NCI-H2196 (cell line): Measurements from ENCODE around the gene SUFU.
"Not testable (repeated sequence)": the region's sequence is repeated elsewhere in the genome, so short reads cannot be mapped to it uniquely, and the experiment has no call there.

Source experiments
- DNase-seq: peaks from one replicate; lab custom pipeline; 2025; ENCODE audit not compliant: unreplicated experiment; lab: John Stamatoyannopoulos, UW

SUFU gene

DNA sequence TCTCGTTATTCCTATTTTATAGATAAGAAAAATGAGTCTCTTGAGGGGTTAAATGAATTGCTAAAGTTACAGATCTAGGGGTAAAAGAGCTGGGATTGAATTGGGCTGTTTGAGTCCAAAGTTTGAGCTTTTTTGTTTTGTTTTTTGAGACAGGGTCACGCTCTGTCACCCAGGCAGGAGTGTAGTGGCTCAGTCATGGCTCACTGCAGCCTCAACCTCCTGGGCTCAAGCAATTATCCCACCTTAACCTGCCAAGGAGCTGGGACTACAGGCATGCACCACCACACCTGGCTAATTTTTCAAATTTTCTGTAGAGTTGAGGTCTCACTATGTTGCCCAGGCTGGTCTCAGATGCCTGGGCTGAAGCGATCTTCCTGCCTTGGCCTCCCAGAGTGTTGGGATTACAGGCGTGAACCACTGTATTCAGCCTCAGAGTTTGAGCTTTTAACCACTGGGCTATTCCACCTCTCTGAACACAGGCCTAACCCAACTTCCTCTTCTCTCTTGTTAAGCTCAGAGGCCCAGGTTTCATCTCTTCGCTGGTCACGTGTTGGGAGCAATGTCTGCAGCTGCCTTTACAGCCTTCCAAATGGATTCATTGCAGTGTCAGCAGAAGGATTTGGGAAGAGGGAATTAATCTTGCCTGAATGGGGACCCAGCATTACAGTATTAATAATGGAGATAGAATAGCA, 8.0 kb downstream of the SUFU start:
- no peak for DNase-seq

DNA sequence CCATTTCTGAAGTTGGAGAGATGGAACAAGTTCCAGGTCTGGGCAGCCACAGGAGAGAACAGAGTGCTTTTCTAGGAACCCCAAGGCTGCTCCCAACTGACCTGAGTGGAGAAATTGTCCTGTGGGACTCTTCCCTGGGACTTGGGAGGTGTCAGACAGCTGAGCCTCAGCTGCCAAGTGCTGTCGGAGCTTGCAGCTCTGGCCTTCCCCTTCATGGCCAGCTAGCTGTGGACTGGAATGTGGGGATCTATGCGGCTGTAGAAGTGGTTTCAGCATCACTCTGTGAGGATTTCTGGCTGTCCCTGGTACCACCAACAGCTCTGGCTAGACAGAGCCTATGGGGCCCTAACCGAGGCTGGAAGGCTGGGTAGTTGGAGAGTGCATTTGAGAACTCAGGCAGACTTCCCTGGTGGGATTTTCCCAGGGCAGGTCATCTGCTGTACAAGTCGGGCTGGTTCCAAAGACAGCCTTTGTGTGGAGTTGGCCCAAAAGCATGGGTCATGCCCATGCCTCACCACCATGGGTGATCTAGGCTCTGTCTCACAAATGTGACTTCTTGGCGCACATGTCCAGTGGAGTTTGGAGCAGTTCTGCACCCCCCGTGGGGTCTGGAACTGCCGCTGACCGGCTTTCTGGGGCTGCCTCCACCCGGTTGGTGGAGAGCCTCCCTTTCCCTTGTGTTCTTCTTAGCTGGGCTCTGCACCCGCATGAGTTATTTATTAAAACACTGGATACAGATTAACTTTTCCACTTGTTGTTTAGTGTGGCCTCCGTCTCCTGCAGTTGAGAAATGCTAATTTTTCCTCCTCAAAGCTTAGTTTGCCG, 10.9 kb downstream of the SUFU start:
- DNase-seq: no peak

GRCh38 chr10:102515724-102516123, 12.0 kb downstream of the SUFU start:
- no peak for DNase-seq

GRCh38 chr10:102517553-102517952, 13.8 kb downstream of the SUFU start:
- DNase-seq: no peak

GRCh38 chr10:102519246-102519825, 15.6 kb downstream of the SUFU start:
- DNase-seq: no peak

DNA sequence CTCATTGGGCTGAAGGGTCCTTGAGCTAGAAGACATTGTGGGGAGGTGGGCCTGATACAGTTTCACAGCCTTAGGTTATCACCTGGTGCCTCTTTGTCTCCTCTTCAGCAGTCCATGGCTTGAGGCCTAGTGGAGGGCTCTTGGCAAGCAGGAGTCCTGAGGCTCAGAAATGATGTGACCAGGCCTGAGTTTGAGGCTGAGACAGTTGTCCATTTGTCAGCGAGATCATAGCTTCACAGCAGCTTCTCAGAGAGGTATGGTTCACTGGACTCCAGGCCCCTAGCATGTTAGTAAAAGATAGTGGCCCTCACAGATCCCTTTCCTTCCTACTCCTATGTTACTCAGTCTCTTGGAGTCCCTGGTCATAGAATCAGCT, 19.1 kb downstream of the SUFU start:
- DNase-seq: no peak

GRCh38 chr10:102523250-102524029, 19.7 kb downstream of the SUFU start:
- DNase-seq: no peak

GRCh38 chr10:102524746-102525145, 21.0 kb downstream of the SUFU start:
- no peak for DNase-seq

DNA sequence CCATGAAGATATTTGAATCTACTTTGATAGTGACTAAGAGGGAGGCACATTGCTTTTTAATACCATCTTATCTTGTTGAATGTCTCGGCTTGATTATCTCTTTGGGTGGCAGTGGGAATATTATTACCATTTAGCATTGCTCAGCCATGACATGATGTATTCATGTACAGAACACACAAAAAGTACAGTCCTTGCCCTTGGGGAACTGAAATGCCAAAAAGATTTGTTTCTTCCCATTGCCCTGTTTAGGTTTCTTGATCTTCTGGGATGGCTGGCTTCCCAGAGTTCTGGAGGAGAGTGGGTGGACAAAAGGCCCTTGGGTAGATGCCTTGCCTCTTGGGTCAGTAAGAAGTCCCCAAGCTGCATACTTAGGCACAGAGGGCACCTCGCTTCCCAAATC, 23.8 kb downstream of the SUFU start:
- DNase-seq: no peak

- no peak for DNase-seq
Measured at GRCh38 chr10:102534333-102534732, 30.6 kb downstream of the SUFU start.

DNA sequence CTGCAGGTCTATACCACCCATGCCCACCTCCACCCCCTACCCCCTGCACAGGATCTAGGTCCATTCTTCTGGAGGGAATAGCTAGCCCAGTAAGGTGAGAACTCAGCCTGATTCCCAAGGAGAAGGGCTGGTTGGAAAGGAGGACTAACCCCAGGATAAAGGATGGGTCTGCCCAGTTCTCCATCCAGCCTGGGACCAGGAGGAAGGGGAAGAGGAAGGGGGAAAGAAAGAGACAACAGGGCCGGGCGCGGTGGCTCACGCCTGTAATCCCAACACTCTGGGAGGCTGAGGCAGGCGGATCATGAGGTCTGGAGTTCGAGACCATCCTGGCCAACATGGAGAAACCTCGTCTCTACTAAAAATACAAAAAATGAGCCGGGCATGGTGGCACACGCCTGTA, 31.2 kb downstream of the SUFU start:
- not testable (repeated sequence) for DNase-seq

DNA sequence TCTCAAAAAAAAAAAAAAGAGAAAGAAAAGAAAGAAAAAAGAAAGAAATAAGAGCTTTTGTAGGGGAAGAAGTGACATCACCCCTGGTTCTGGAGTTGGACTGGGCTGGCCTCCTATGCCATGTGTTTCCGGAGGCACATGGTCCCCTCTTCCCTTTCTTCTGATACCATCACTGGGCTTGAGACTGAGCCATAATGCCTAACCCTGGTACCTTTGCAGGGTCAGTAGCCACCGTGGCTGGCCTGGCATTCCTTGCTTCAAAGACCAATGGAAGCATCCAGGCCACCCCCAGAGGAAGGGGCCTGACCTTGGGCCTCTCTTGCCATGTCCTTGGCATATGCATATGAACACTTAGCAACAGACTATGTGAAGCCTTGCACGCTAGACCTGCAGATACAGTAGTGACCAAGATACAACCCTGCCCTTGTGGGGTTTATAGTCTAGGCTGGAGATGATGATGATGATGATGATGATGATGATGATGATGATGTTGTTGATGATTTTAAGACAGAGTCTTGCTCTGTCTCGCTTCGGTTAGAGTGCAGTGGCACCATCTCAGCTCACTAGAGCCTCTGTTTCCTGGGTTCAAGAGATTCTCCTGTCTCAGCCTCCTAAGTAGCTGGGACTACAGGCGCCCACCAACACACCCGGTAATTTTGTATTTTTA, 31.8 kb downstream of the SUFU start:
- DNase-seq: no peak

GRCh38 chr10:102537367-102537766, 33.6 kb downstream of the SUFU start:
- DNase-seq: no peak

DNA sequence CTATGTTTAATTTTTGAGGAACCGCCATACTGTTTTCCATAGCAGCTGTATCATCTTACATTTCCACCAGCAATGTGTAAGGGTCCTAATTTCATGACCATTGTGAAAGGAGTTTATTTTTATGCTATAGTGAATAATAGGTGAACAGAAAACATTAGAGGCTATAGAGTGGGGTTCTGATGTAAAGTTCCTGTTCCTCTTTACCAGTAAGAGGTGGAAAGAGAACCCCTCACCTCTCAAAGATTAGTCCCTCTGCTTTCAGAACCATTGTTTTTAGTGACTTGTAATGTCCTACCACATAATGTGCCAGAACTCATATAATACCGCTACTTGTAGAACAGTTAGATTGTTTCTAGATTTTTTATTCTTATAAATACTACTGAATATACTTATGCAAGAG, 34.2 kb downstream of the SUFU start:
- no peak for DNase-seq

DNA sequence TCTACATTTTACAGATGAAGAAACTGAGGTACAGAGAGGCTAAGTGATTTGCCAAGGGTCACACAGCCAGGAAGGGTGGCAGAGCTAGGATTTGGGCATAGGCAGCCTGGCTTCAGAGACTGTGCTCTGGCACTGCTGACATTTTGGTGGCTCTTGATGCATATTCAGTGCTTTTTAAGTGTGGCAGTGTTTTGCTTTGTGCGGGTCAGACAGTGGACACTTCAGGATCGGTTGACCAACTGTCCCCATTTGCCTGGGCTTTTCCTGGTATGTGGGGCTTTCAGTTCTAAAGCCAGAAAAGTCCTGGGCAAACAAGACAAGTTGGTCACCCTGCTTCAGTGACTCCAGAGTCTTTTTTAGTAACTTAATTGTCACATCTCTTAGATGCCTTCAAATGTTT, 35.0 kb downstream of the SUFU start:
- no peak for DNase-seq

GRCh38 chr10:102540023-102540422, 36.3 kb downstream of the SUFU start:
- DNase-seq: no peak

DNA sequence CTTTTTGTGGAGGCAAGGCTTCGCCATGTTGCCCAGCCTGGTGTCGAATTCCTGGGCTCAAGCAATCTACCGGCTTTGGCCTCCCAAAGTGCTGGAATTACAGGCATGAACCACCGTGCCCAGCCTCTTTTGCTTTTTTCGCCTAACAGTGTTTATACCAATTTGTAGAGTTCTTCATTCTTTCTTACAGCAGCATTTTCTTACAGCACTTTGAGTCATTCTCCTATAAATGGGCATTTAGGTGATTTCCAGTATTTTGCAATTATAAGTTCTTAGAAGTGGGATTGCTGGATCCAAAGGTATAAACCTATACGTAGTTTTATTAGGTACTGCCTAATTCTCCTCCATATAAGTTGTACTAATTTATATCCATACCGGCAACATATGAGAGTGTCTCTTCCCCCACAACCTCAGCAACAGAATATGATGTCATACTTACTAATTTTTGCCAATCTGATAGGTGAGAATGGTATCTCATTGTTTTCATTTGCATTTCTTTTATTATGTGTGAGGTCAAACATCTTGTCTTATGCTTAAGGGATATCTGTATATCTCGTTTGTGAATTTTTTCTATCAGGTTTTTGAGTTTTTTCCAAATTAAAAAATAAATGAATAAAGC, 39.1 kb downstream of the SUFU start:
- no peak for DNase-seq

GRCh38 chr10:102545265-102545871, 41.6 kb downstream of the SUFU start:
- no peak for DNase-seq

GRCh38 chr10:102545997-102546396, 42.2 kb downstream of the SUFU start:
- DNase-seq: no peak
